ENCODE results near the gene CDK14.

Gene CDK14

DNA sequence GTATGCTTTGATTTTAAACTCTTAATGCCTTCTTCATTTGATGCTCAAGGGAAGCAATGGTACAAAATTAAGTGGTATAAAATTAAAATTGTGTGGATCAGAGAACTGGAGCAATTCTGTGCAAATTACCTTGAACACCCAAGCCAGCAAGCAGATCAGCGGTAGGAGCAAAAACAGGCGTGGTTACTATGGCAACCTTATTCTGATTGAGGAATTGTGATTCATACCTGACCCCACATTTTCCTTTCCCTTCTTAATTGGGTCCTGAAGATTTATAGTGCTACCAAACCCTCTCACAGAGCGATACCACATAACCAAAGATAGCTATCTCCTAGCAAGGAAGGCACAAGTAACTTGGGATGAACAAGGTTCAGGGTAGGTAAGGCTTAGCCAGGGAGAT is 595.6 kb downstream of the CDK14 start:
- Mint-ChIP-seq H3K27me3 (peaks cover 9% of the 10 kb centered on the region), H3K4me1 (no peaks in the 10 kb centered on the region), H3K9me3 (peaks cover 0 to 5% of the 10 kb centered on the region in 2 donors), H3K27ac (no peak overlapping the region), H3K4me3 (no peak overlapping the region)
- DNase-seq (no peak), ATAC-seq (no peak)

DNA sequence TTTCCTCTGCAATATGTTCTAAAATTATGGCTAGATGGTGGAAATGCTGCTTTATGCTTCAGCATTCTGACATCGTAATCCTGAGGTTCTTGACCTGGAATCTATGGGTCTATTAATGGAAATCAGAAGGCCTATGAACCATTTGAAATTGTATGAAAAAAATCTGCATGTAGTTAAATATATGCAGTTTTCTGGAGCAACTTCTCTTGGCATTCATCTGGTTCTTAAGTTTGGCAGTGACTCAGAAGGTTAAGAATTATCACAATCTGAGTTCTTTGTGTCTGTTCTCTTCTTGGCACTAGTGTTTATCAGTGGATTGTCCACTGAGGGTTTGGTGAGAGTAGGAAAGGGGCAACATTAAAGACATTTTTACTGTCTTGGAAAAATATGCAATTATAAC is 597.0 kb downstream of the CDK14 start:
- no peaks in the 10 kb centered on the region for H3K4me1 Mint-ChIP-seq
- no peaks in the 10 kb centered on the region for H3K9me3 Mint-ChIP-seq
- DNase-seq (no peak), ATAC-seq (no peak)
- H3K27me3 Mint-ChIP-seq = peaks cover 11% of the 10 kb centered on the region
- no peak overlapping the region for H3K27ac Mint-ChIP-seq
- H3K4me3 Mint-ChIP-seq = no peak overlapping the region

DNA sequence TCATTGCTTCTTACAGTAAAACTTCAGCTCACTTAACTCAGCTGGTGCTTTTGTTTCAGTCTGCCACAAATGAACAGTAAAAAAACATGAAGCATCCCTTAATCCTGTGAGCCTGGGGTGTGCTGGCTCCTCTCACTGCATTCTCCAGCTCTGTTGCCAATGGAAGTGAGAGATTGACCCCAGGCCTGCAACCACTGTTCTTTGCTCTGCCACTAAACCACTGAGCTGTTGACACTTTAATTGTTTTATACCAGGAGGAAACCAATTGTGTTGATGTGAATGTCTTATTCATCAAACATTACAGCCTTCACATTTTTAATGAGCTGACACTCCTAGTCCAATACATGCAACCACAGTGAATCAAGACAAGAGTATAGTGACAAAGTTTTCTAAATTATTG is 598.7 kb downstream of the CDK14 start:
- peaks cover 11% of the 10 kb centered on the region for H3K27me3 Mint-ChIP-seq
- H3K4me3 Mint-ChIP-seq = no peak overlapping the region
- no peaks in the 10 kb centered on the region for H3K9me3 Mint-ChIP-seq
- no peak overlapping the region for H3K27ac Mint-ChIP-seq
- no peak for DNase-seq
- no peaks in the 10 kb centered on the region for H3K4me1 Mint-ChIP-seq
- ATAC-seq = no peak

DNA sequence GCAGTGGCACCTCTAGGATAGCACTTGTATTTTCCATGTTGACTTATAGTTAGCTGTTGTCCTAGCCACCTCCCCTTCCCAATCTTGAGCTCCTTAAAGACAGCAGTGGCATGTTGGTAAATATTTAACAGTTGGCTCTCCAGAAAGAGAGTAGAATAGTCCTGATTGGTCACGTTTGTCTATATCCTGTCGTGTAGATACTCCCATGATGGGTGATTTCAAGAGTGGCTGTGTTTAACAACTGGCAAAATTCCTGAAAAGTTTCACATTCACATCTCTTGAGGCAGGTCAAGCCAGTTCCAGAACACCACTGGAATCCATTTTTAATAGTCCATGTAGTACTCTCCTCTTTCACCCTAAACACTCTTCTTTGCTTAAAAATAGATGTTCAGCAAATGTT is 599.9 kb downstream of the CDK14 start:
- DNase-seq = no peak
- H3K27me3 Mint-ChIP-seq = peaks cover 11% of the 10 kb centered on the region
- no peaks in the 10 kb centered on the region for H3K9me3 Mint-ChIP-seq
- H3K27ac Mint-ChIP-seq = no peak overlapping the region
- H3K4me1 Mint-ChIP-seq = no peaks in the 10 kb centered on the region
- ATAC-seq = no peak
- H3K4me3 Mint-ChIP-seq = no peak overlapping the region

DNA sequence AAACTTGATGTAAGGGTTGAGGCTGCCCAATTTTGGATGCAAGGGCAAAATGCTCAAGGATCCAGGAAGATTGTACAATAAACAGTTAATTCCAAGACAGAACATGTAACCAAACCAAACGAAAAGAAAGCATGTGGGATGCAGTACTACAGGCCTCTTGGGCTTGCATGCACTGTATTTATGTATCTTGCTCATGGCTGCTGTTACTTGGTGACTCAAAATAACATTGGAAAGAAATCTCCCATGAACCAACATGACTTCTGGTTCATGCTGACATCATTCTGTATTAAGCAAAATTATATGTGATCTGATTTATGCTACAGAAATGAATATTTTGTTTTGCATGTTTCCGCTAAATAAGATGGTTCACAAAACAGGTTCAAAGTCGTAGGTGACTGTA is 602.2 kb downstream of the CDK14 start:
- DNase-seq = no peak

DNA sequence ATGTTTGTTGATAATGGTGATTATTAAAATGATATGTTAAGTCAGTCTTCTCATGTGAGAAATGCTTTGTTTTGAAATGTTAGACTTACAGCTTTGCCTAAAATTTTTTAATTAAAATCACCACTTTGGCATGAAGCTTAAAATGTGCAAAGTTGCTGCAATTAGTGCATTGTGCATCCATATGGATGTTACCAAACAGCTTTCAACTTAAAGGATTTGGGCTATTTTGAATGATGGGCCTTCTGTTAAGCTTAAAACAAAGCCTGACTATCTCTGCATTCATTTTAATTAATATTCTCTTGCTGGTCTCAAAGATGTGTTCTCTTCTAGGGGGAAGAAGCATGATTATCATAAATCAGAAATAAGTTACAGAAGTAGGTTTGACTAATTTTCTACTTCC is 603.5 kb downstream of the CDK14 start:
- H3K27ac Mint-ChIP-seq = no peak overlapping the region
- no peak for ATAC-seq
- peaks cover 11% of the 10 kb centered on the region for H3K27me3 Mint-ChIP-seq
- H3K9me3 Mint-ChIP-seq = peaks cover 0 to 9% of the 10 kb centered on the region in 2 donors
- H3K4me3 Mint-ChIP-seq = no peak overlapping the region
- H3K4me1 Mint-ChIP-seq = no peaks in the 10 kb centered on the region
- no peak for DNase-seq

More for the DNA sequence above, 602.2 kb downstream of the CDK14 start:
- Mint-ChIP-seq H3K4me1 (no peaks in the 10 kb centered on the region), H3K27ac (no peak overlapping the region), H3K4me3 (no peak overlapping the region), H3K9me3 (peaks cover 0 to 2% of the 10 kb centered on the region in 2 donors), H3K27me3 (peaks cover 11% of the 10 kb centered on the region)
- no peak for ATAC-seq

DNA sequence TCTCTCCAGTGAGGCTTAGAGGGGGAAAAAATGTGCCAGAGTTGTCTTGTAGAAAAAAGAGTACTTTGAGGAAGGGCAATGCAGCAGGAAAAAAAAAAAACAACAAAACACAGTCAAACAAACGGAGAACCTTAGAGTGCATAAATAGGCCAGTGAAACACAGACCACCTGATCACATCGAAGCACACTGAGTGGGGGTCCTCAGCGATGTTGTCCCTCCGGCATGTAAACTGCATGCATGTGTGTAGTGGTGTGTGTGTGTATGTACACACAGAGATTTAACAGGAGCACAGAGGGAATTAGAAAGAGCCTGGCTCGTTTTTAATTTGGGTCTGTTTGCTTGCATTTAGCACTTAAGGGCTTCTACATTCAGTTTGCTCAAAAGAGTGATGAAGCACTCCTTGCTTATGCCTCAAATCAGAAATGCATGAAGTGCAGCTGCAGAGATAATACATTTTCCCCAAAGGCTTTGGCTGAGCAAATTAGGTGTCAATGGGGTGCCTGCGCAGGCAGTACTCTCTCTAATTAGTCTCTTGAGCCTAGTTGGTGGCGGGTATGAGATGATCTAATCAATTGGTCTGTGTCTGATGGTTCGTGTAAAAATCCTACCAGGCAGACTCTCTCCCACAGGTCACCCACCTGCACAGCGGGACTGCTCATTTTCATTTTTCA is 605.5 kb downstream of the CDK14 start:
- Mint-ChIP-seq H3K27ac (no peak overlapping the region), H3K9me3 (peaks cover 0 to 9% of the 10 kb centered on the region in 2 donors), H3K27me3 (peaks cover 4% of the 10 kb centered on the region), H3K4me1 (no peaks in the 10 kb centered on the region), H3K4me3 (no peak overlapping the region)
- no peak for ATAC-seq
- DNase-seq = no peak

DNA sequence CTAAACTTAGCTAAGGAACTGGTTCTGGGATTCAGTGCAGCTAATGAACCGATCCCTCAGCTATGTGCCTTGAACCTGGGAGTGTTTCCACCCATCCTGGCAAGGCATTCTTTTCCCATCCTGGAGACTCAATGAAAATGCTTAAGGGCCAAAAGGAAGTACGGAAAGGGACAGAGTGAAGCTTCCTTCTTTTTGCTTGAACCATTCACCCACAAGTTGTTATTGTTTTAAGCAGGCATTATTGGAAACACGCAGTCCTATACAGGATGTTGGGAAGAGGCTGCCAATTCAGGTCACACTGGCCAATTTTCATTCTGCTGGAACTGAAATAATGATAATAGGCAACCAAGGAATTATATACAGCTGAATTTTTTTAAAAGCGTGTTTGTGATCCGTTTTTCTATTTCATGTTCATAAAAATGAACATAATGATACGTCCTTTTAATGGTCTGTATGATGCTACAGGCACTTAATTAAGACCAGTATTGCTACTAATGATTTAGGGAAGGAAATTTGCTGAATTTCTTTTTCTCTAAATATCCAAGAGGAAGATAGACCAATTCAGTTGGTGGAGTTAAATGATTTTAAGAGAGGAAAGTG is 610.3 kb downstream of the CDK14 start:
- no peak overlapping the region for H3K4me3 Mint-ChIP-seq
- peaks cover 0 to 9% of the 10 kb centered on the region in 2 donors for H3K9me3 Mint-ChIP-seq
- DNase-seq (no peak), ATAC-seq (no peak)
- no peaks in the 10 kb centered on the region for H3K4me1 Mint-ChIP-seq
- H3K27me3 Mint-ChIP-seq = no peaks in the 10 kb centered on the region
- no peak overlapping the region for H3K27ac Mint-ChIP-seq

DNA sequence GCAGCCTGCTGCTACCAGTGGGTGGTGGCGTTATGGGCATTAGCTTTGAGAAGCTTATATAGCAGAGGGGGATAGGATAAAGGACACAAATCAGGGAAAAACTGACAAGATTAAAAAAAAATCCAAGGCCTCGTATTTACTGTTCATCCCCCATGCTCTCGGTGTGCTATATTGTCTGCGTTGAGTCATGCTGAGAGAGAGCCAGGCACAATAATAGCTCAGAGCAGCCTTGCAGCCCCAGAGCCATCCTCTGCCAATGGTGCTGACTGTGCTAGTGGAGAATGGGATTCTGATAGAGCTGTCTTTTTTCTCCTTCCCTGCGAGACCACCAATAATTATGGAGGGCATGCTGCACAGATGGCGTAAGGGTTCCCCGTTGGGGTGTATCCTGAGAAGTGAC is 616.5 kb downstream of the CDK14 start:
- Mint-ChIP-seq H3K4me3 (no peak overlapping the region), H3K4me1 (no peaks in the 10 kb centered on the region), H3K9me3 (no peaks in the 10 kb centered on the region), H3K27me3 (no peaks in the 10 kb centered on the region), H3K27ac (no peak overlapping the region)
- ATAC-seq (no peak), DNase-seq (no peak)

DNA sequence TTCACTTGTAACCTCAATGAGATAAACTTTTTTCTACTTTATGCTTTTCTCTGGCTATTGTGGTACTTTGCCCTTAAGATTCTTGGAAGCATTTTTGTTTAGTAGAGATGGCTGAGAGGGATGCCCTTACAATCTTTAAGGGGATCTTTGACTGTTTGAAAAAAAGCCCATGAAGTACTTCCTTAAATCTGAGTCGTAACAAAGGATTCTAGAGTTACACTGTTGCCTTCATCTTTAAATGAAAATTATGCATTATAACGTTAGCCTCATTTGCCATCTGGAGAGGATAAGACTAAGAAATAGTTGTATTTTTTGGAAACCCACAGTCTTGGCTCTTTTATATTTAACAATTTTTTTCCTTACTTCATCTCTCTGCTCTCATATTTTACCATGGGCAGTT is 630.3 kb downstream of the CDK14 start:
- DNase-seq = no peak
- no peak overlapping the region for H3K27ac Mint-ChIP-seq
- H3K4me1 Mint-ChIP-seq = no peaks in the 10 kb centered on the region
- no peak for ATAC-seq
- no peaks in the 10 kb centered on the region for H3K9me3 Mint-ChIP-seq
- H3K27me3 Mint-ChIP-seq = no peaks in the 10 kb centered on the region
- H3K4me3 Mint-ChIP-seq = no peak overlapping the region

DNA sequence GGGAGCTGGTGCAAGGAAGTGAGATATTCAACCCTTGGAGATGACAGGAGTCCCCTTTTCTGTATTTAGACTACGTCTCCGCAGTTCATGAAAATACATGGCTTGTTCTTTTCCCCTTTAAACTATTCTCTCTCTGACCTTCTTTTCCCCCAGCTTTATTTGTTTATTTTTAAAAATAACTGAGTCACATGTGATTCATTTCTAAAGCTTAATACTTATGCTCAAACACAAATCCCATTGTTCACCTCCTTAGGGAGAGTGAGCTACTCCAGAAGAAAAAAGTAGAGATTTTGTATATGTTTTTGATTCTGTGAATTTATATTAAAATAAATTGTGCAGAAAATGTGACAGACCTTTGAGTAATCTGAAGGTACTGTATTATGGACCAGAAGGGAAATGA is 632.2 kb downstream of the CDK14 start:
- Mint-ChIP-seq H3K4me1 (no peaks in the 10 kb centered on the region), H3K9me3 (no peaks in the 10 kb centered on the region), H3K27ac (no peak overlapping the region), H3K4me3 (no peak overlapping the region), H3K27me3 (no peaks in the 10 kb centered on the region)
- ATAC-seq = no peak
- DNase-seq = no peak

DNA sequence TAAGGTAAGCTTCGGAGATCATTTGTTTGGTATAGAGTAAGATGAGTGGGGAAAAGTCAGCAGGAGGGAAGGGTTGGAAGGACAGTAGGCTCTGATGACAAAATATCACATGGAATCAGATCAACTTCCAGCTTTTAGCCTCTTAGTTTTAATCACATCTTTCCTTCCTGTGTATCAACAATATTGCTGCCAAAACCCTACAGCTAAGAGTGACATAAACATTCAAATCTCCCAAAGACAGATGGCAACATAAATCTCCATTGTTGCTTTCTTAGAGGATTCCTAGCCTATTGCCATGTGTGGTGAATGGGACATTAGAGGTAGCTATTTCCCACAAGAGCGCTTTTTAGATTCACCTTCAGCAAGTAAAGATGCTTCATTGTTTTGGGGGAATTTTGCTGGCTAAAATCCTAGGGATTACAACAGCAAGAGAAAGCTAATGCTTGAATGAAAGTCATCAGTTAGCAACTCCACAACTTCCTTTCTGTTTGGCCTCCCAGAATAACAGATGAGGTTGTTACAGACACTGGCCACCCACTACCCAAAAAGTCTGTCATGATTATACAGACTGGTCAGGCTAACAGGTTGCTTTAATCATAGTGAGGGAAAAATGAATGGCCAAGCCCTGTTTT is 632.9 kb downstream of the CDK14 start:
- H3K9me3 Mint-ChIP-seq = no peaks in the 10 kb centered on the region
- no peaks in the 10 kb centered on the region for H3K4me1 Mint-ChIP-seq
- no peak overlapping the region for H3K4me3 Mint-ChIP-seq
- no peak overlapping the region for H3K27ac Mint-ChIP-seq
- H3K27me3 Mint-ChIP-seq = no peaks in the 10 kb centered on the region
- DNase-seq (no peak), ATAC-seq (no peak)

DNA sequence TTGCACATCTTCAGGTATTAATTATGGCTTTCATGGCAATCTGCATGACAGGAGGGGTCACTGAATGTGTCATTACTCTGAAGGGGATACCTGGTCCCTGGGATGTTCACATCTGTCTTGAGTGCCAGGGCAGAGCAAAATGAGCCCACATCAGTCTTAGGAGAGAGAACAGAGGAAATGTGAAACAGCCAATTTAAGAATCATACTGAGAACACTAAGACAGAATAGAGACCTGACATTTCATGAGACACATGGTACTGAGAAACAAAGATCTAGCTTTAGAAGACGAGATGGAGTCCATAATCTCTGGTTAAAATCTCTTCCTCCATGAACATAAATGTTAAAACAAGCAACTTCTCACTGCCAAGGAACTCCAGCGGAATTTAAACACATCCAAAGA is 634.0 kb downstream of the CDK14 start:
- Mint-ChIP-seq H3K4me1 (no peaks in the 10 kb centered on the region), H3K4me3 (no peak overlapping the region), H3K9me3 (no peaks in the 10 kb centered on the region), H3K27me3 (no peaks in the 10 kb centered on the region), H3K27ac (no peak overlapping the region)
- ATAC-seq (no peak), DNase-seq (no peak)

DNA sequence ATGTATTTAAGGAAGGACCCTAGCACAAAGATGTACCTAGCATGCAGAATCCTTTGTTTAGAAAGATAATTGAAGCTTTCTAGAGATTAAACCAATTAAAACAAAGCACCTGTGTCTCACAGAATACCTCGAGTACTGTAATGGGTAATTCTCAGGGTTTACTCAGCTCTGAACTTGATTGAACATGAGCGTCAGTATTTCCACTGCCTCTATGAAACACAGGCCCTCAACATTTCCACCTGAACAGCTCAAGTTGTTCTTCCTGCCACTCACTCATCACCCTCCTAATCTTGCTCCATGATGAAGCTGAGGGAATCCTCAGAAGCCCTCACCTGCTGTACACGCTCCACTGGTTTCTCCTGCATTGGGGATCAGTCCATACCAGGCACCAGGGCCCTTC is 634.4 kb downstream of the CDK14 start:
- Mint-ChIP-seq H3K4me3 (no peak overlapping the region), H3K27ac (no peak overlapping the region), H3K27me3 (no peaks in the 10 kb centered on the region), H3K4me1 (no peaks in the 10 kb centered on the region), H3K9me3 (no peaks in the 10 kb centered on the region)
- no peak for DNase-seq
- ATAC-seq = no peak

DNA sequence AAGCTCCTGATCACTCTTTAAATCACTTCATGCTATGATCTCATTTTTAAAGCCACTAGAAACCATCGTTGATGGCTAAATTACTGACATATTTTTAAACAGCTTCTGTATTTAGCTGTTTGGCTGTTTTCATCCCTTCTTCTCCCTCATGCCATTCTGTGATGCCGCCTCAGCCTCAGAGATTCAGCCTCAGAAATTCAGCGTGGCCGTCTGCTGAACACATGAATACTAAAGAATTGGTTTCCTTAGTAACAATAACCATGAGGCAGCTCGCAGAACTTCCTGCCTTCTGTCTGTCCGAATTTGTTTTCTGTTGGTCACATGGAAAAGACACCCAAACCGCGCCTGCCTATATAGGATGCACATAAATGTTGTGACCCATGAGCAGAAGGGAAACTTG is 637.1 kb downstream of the CDK14 start:
- DNase-seq (no peak), ATAC-seq (no peak)
- no peaks in the 10 kb centered on the region for H3K27me3 Mint-ChIP-seq
- no peaks in the 10 kb centered on the region for H3K9me3 Mint-ChIP-seq
- H3K27ac Mint-ChIP-seq = no peak overlapping the region
- H3K4me3 Mint-ChIP-seq = no peak overlapping the region
- no peaks in the 10 kb centered on the region for H3K4me1 Mint-ChIP-seq

DNA sequence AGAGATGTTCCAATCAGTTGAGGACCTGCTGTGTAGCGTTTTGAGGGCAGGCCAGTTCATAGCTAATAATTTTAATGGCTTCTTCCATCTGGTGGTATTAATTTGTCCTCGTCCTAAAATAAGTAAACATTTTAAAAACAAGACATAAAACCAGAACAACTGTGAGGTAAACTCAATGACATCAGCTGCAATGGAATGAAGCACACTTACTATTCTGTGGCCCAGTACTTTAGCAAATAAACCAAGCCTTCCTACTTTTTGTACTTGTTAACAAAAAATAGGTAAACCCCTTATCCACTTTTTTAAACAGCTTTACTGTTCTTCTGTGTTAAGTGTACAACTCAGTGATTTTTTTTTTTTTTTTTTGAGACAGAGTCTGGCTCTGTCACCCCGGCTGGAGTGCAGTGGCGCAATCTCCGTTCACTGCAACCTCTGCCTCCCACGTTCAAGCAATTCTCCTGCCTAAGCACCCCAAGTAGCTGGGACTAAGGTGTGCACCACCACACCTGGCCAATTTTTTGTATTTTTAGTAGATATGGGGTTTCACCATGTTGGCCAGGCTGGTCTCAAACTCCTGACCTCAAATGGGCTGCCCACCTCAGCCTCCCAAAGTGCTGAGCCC is 639.2 kb downstream of the CDK14 start:
- no peak for DNase-seq
- ATAC-seq = no peak
- no peak overlapping the region for H3K27ac Mint-ChIP-seq
- no peak overlapping the region for H3K4me3 Mint-ChIP-seq
- H3K4me1 Mint-ChIP-seq = no peaks in the 10 kb centered on the region
- H3K9me3 Mint-ChIP-seq = no peaks in the 10 kb centered on the region
- H3K27me3 Mint-ChIP-seq = no peaks in the 10 kb centered on the region

Measured in stimulated activated naive CD8-positive, alpha-beta T cell treated with anti-CD3 and anti-CD28 coated beads, Interleukin-15, amount 100 ng/mL, for 72 hours (primary cell).